Keratinocyte (primary cell): ENCODE results near the gene R3HCC1L. TPM values are rescaled to one million over a fixed set of nuclear protein-coding genes. Genes with fewer than 3 reads are reported as not detected.

Experiments used
- DNase-seq: peaks from one replicate; pipeline ENCODE4 v3.0.0-alpha.2; 2011; ENCODE audit warnings: low read depth, missing footprints, low spot score
- FAIRE-seq: peaks from 2 replicates; lab custom pipeline; 2011; peaks lifted over from hg19 to GRCh38; lab: Jason Lieb, UNC
- H2AFZ ChIP-seq: 2 replicates; pipeline ENCODE4 v1.6.0; 2012; ENCODE audit warnings: low read length, control low read depth, inconsistent platforms; ENCODE audit not compliant: control insufficient read depth
- H3K27ac ChIP-seq: 2 replicates; pipeline ENCODE4 v1.5.1; 2011; ENCODE audit warnings: low read length; ENCODE audit not compliant: control insufficient read depth, insufficient read depth
- H3K27me3 ChIP-seq: 3 replicates; pipeline ENCODE4 v1.6.0; 2011; ENCODE audit warnings: low read length; ENCODE audit not compliant: control insufficient read depth, insufficient read depth; ENCODE audit errors: extremely low read depth
- H3K36me3 ChIP-seq, 2 experiments: 2 replicates in 1 of 2; 3 replicates in 1 of 2; pipeline ENCODE4 v1.5.1; 2011; ENCODE audit warnings: low read length in 2 of 2, mild to moderate bottlenecking in 1 of 2; ENCODE audit not compliant: control insufficient read depth in 2 of 2, insufficient read depth in 2 of 2; ENCODE audit errors: extremely low read depth in 1 of 2
- H3K4me1 ChIP-seq: 3 replicates; pipeline ENCODE4 v1.5.1; 2011; ENCODE audit warnings: low read length; ENCODE audit not compliant: control insufficient read depth, insufficient read depth; ENCODE audit errors: extremely low read depth
- H3K4me2 ChIP-seq: 3 replicates; pipeline ENCODE4 v1.6.0; 2011; ENCODE audit warnings: low read depth, low read length; ENCODE audit not compliant: control insufficient read depth, insufficient read depth; ENCODE audit errors: extremely low read depth
- H3K4me3 ChIP-seq, 3 experiments: fragments of 200-600 bp in 1 of 3; sonication (generic) in 1 of 3; 2 replicates in 2 of 3; 3 replicates in 1 of 3; pipeline ENCODE4 v1.5.1; 2011 to 2016; ENCODE audit warnings: low read length in 3 of 3, mild to moderate bottlenecking in 3 of 3, control low read depth in 2 of 3, inconsistent platforms in 1 of 3, low read depth in 1 of 3, mixed read lengths in 1 of 3, mixed run types in 1 of 3, moderate library complexity in 1 of 3; ENCODE audit not compliant: control insufficient read depth in 2 of 3, insufficient read depth in 2 of 3; ENCODE audit errors: extremely low read depth in 1 of 3
- H3K79me2 ChIP-seq: 2 replicates; pipeline ENCODE4 v1.6.0; 2012; ENCODE audit warnings: low read length; ENCODE audit not compliant: control insufficient read depth, insufficient read depth
- H3K9ac ChIP-seq: 3 replicates; pipeline ENCODE4 v1.6.0; 2011; ENCODE audit warnings: low read length; ENCODE audit not compliant: control insufficient read depth, insufficient read depth; ENCODE audit errors: extremely low read depth
- H3K9me1 ChIP-seq: 3 replicates; pipeline ENCODE4 v1.6.0; 2011; ENCODE audit warnings: low read length; ENCODE audit not compliant: control insufficient read depth, insufficient read depth; ENCODE audit errors: extremely low read depth
- H3K9me3 ChIP-seq: 2 replicates; pipeline ENCODE4 v1.5.1; 2012; ENCODE audit warnings: low read depth, low read length; ENCODE audit not compliant: control insufficient read depth
- H4K20me1 ChIP-seq: 3 replicates; pipeline ENCODE4 v1.6.0; 2011; ENCODE audit warnings: low read length; ENCODE audit not compliant: control insufficient read depth, insufficient read depth; ENCODE audit errors: extremely low read depth
- CTCF ChIP-seq, 3 experiments: IDR thresholded peaks in 1 of 3; conservative IDR thresholded peaks in 1 of 3; optimal IDR thresholded peaks in 1 of 3; 2 replicates in 2 of 3; 3 replicates in 1 of 3; pipeline versions ENCODE3 to v1.5.1; 2011; ENCODE audit warnings: low read length in 3 of 3, mild to moderate bottlenecking in 3 of 3, moderate library complexity in 2 of 3, control low read depth in 1 of 3, inconsistent platforms in 1 of 3; ENCODE audit not compliant: insufficient read depth in 2 of 3; ENCODE audit errors: extremely low read depth in 1 of 3
- EZH2 ChIP-seq: IDR thresholded peaks from one replicate; pipeline ENCODE4 v1.6.1; 2012; ENCODE audit warnings: inconsistent platforms, mild to moderate bottlenecking, low read length, moderate library complexity
- dilution Hi-C: fragments of 300-500 bp; cut with MboI; formaldehyde crosslinking; loops from one replicate; pipeline ENCODE4 v1.7.0; 2020; ENCODE audit warnings: low sequenced_read_pairs; ENCODE audit not compliant: extremely low pct_ligation_motif_present
- polyA plus RNA-seq, 5 experiments: library from polyadenylated mRNA; depleted of rRNA in 3 of 5; stranded (reverse) in 3 of 5; stranded (forward) in 1 of 5; unstranded in 1 of 5; fragments of >200 nt; gene quantifications; 1 replicate in 1 of 5; 2 replicates in 3 of 5; 3 replicates in 1 of 5; pipeline versions ENCODE4 v1.2.1 to v1.2.3, GENCODE V29; 2011 to 2012; ENCODE audit warnings: missing spikeins in 2 of 5, low read depth in 1 of 5, low replicate concordance in 1 of 5

Gene R3HCC1L
- polyA plus RNA-seq, 1 donor (not counting 4 experiments of a cell fraction or from before 2014, with no cell fraction given) = 11.7 TPM

DNA sequence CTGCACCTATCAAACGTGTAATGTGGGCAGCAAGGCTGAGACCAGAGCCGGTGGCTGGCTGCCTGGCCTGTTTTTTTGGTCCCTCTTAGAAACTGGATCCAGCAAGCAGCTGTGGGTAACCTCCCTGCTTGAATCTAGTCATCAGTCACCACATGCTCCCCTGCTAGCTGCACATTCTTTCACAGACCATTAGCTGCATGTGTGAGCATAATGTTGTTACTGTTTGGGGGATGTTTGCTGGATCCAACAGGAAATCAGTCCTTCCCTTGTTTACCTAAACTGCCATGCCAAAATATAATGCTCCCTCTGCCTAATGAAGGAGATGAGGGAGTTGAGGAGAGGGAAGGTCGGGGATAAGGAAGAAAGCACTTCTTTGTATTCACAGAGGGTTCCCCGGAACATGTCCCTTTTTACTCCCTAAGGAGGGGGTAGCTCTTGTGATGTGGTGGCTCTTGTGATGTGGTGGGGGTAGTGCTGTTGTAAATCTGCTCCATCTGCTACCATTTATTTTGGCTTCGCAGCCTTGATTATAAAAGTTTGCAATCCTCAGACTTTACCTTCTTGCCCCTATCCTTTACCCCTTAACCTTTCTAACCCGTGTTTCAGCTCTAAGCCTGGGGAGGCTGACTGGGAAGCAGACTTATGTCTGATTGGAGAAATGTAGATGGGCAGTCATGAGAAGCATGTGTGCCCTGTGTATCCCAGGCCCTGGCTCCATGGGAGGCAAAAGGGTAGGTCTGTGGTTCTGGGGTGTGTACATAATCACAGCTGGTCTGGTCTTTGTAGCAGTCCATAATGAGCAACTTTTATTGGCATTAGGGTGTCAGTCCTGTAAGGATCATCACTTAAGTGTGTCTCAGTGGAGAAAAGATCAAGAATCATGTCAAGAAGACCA is 112.7 kb downstream of the R3HCC1L start:
- Histone ChIP-seq H2AFZ (no peak overlapping the region), H3K9ac (no peak overlapping the region), H3K27ac (no peak overlapping the region), H4K20me1 (no peaks in the 10 kb centered on the region), H3K4me1 (no peaks in the 10 kb centered on the region), H3K79me2 (no peaks in the 10 kb centered on the region), H3K9me3 (no peaks in the 10 kb centered on the region), H3K4me2 (no peak overlapping the region), H3K36me3 (peaks cover 9 to 27% of the 10 kb centered on the region in 2 experiments), H3K9me1 (no peaks in the 10 kb centered on the region), H3K4me3 (no peak overlapping the region), H3K27me3 (no peaks in the 10 kb centered on the region)
- TF ChIP-seq EZH2 (no peak), CTCF (optimal IDR thresholded peaks at IDR 0.05 in 1 of 3, IDR thresholded peaks at IDR 0.05 in 1 of 3, conservative IDR thresholded peaks at IDR 0.05 in 1 of 3; ENCODE audit: extremely low read depth in 1 of 3, insufficient read depth in 2 of 3, low read length in 3 of 3) (no peak)
- DNase-seq = no peak
- FAIRE-seq = no peak
- dilution Hi-C loops = no loop called here

GRCh38 chr10:98248018-98248417 is 113.6 kb downstream of the R3HCC1L start:
- no peaks in the 10 kb centered on the region for H3K9me1 ChIP-seq
- no peaks in the 10 kb centered on the region for H4K20me1 ChIP-seq
- DNase-seq (no peak), FAIRE-seq (no peak)
- no peak overlapping the region for H3K4me2 ChIP-seq
- H3K4me1 ChIP-seq = no peaks in the 10 kb centered on the region
- no peak overlapping the region for H2AFZ ChIP-seq
- H3K4me3 ChIP-seq = no peak overlapping the region
- TF ChIP-seq EZH2 (no peak), CTCF (optimal IDR thresholded peaks at IDR 0.05 in 1 of 3, IDR thresholded peaks at IDR 0.05 in 1 of 3, conservative IDR thresholded peaks at IDR 0.05 in 1 of 3; ENCODE audit: extremely low read depth in 1 of 3, insufficient read depth in 2 of 3, low read length in 3 of 3) (no peak)
- peaks cover 9 to 25% of the 10 kb centered on the region in 2 experiments for H3K36me3 ChIP-seq
- H3K27ac ChIP-seq = no peak overlapping the region
- dilution Hi-C loops = no loop called here
- H3K9ac ChIP-seq = no peak overlapping the region
- H3K27me3 ChIP-seq = no peaks in the 10 kb centered on the region
- no peaks in the 10 kb centered on the region for H3K79me2 ChIP-seq
- H3K9me3 ChIP-seq = no peaks in the 10 kb centered on the region
